Upper lobe of right lung (tissue), 1 donor: Measurements from ENCODE around the gene ZNF225. TPM values are rescaled to one million over a fixed set of nuclear protein-coding genes. Genes with fewer than 3 reads are reported as not detected.
A peak's percentile ranks its signal among the peaks of the same experiment; 100 is the strongest.
"Not testable (repeated sequence)": the region's sequence is repeated elsewhere in the genome, so short reads cannot be mapped to it uniquely, and the experiment has no call there.

Source experiments
- ATAC-seq: fragments of 200-7000 bp; cut with Tn5 transposase; one replicate; pipeline ENCODE4 v1.9.1; 2020; ENCODE audit warnings: mild to moderate bottlenecking, moderate library complexity
- DNase-seq: peaks from one replicate; pipeline ENCODE4 v3.0.0-alpha.2; 2020
- H3K27ac ChIP-seq: fragments of 200-600 bp; one replicate; pipeline ENCODE4 v1.8.0; 2022
- H3K27me3 ChIP-seq: fragments of 200-600 bp; one replicate; pipeline ENCODE4 v1.8.0; 2022; ENCODE audit warnings: mild to moderate bottlenecking
- H3K36me3 ChIP-seq: fragments of 200-600 bp; one replicate; pipeline ENCODE4 v1.8.0; 2022
- H3K4me1 ChIP-seq: fragments of 200-600 bp; one replicate; pipeline ENCODE4 v1.8.0; 2022
- H3K4me3 ChIP-seq: fragments of 200-600 bp; one replicate; pipeline ENCODE4 v1.8.0; 2022; ENCODE audit warnings: mild to moderate bottlenecking
- H3K9me3 ChIP-seq: fragments of 200-600 bp; one replicate; pipeline ENCODE4 v1.8.0; 2022
- CTCF ChIP-seq: fragments of 200-600 bp; IDR thresholded peaks from one replicate; pipeline ENCODE4 v1.8.0; 2022; ENCODE audit warnings: antibody characterized with exemption
- intact Hi-C: fragments of 100-400 bp; cut with DNase I; formaldehyde crosslinking; loops from one replicate; pipeline ENCODE4 v1.11.0; 2022
- total RNA-seq: library from RNA; stranded (reverse); fragmentation: NEBNext Ultra II Directional; extraction: Animal tissue kit (Norgen Biotek cat#: 25700); gene quantifications from one replicate; pipeline ENCODE4 v1.2.1, GENCODE V29; 2021
- donor health status: DM: no; HTN: yes; CAD: no; lungs with severe emphysema.

The ZNF225 gene
- total RNA-seq, 1 donor from 2014 or later = 5.8 TPM

GRCh38 chr19:44111910-44112463 is 1.2 kb upstream of the ZNF225 start:
- TF ChIP-seq CTCF = no peak
- ATAC-seq (no peak), DNase-seq (no peak)
- peaks cover 12% of the 10 kb centered on the region for H3K36me3 ChIP-seq
- peaks cover 15% of the 10 kb centered on the region for H3K4me1 ChIP-seq
- no peak overlapping the region for H3K27ac ChIP-seq
- no peaks in the 10 kb centered on the region for H3K27me3 ChIP-seq
- peak overlapping the region; percentile 82 for H3K4me3 ChIP-seq
- intact Hi-C loops = no loop called here
- H3K9me3 ChIP-seq = peaks cover 47% of the 10 kb centered on the region

GRCh38 chr19:44112802-44113137 is 429 bp upstream of the ZNF225 start:
- ATAC-seq (no peak), DNase-seq (no peak)
- Histone ChIP-seq H3K27me3 (no peaks in the 10 kb centered on the region), H3K36me3 (peaks cover 16% of the 10 kb centered on the region), H3K27ac (peak overlapping the region; percentile 56), H3K4me1 (peaks cover 15% of the 10 kb centered on the region), H3K4me3 (peak overlapping the region; percentile 82), H3K9me3 (peaks cover 39% of the 10 kb centered on the region)
- no peak for TF ChIP-seq CTCF
- intact Hi-C loops = no loop called here

GRCh38 chr19:44113784-44114390 is 688 bp downstream of the ZNF225 start:
- Histone ChIP-seq H3K4me3 (peak overlapping the region; percentile 82), H3K36me3 (peaks cover 27% of the 10 kb centered on the region), H3K4me1 (peaks cover 15% of the 10 kb centered on the region), H3K27me3 (no peaks in the 10 kb centered on the region), H3K27ac (peak overlapping the region; percentile 79), H3K9me3 (peaks cover 28% of the 10 kb centered on the region)
- intact Hi-C loops = no loop called here
- ATAC-seq (no peak), DNase-seq (no peak)
- no peak for TF ChIP-seq CTCF

- H3K27me3 ChIP-seq, H3K4me3 ChIP-seq, DNase-seq, intact Hi-C loops, H3K9me3 ChIP-seq, H3K4me1 ChIP-seq, ATAC-seq, H3K27ac ChIP-seq: not testable (repeated sequence)
- peaks cover 78% of the 10 kb centered on the region for H3K36me3 ChIP-seq
Measured at GRCh38 chr19:44121162-44121561, 8.0 kb downstream of the ZNF225 start.

- DNase-seq (no peak), ATAC-seq (no peak)
- Histone ChIP-seq H3K36me3 (peaks cover 29% of the 10 kb centered on the region), H3K27ac (no peak overlapping the region), H3K4me1 (no peaks in the 10 kb centered on the region), H3K4me3 (no peak overlapping the region), H3K27me3 (no peaks in the 10 kb centered on the region), H3K9me3 (peaks cover 26% of the 10 kb centered on the region)
- intact Hi-C loops = no loop called here
- TF ChIP-seq CTCF = no peak
Measured at GRCh38 chr19:44131955-44132354, 18.8 kb downstream of the ZNF225 start.

- peak; percentile 91 for DNase-seq
- intact Hi-C loops = no loop called here
- H3K9me3 ChIP-seq = no peaks in the 10 kb centered on the region
- peak within 1 kb of the TSS; percentile 83 for H3K27ac ChIP-seq
- H3K27me3 ChIP-seq = no peaks in the 10 kb centered on the region
- peaks cover 15% of the 10 kb centered on the region for H3K4me1 ChIP-seq
- H3K36me3 ChIP-seq = peaks cover 19% of the 10 kb centered on the region
- TF ChIP-seq CTCF = no peak
- peak; percentile 99 for ATAC-seq
- H3K4me3 ChIP-seq = peak within 1 kb of the TSS; percentile 98
Measured at GRCh38 chr19:44141191-44142058, 28.2 kb downstream of the ZNF225 start, which contains the start of gene ZNF234. Gene ZNF234, plus strand, starts transcription at chr19:44141554. Its CDS starts 3,079 bp downstream, at chr19:44144633.
